Hindlimb muscle (tissue), 1 donor: ENCODE measurements around the gene ZFPM1. TPM values are rescaled to one million over a fixed set of nuclear protein-coding genes. Genes with fewer than 3 reads are reported as not detected.
A peak's percentile ranks its signal among the peaks of the same experiment; 100 is the strongest.

Experiments used
- DNase-seq: peaks from one replicate; pipeline ENCODE4 v3.0.0-alpha.2; 2013
- polyA plus RNA-seq: library from polyadenylated mRNA; unstranded; fragments of 120-200 nt; gene quantifications from one replicate; pipeline ENCODE4 v1.2.1, GENCODE V29; 2013; ENCODE audit not compliant: insufficient read length

The ZFPM1 gene
- polyA plus RNA-seq, 1 donor = 1.7 TPM

GRCh38 chr16:88417684-88418476, 35.2 kb upstream of the ZFPM1 start:
- no peak for DNase-seq

- no peak for DNase-seq
Observed at GRCh38 chr16:88418869-88419268, 34.2 kb upstream of the ZFPM1 start.

GRCh38 chr16:88419790-88420189, 33.3 kb upstream of the ZFPM1 start:
- DNase-seq = no peak

GRCh38 chr16:88420496-88420895, 32.6 kb upstream of the ZFPM1 start:
- no peak for DNase-seq

- no peak for DNase-seq
Observed at GRCh38 chr16:88421301-88421700, 31.8 kb upstream of the ZFPM1 start.

GRCh38 chr16:88421871-88422433, 31.1 kb upstream of the ZFPM1 start:
- DNase-seq = no peak

- DNase-seq = no peak
Observed at GRCh38 chr16:88422733-88423447, 30.2 kb upstream of the ZFPM1 start.

- DNase-seq = no peak
Observed at GRCh38 chr16:88423448-88423850, 29.6 kb upstream of the ZFPM1 start.

- no peak for DNase-seq
Observed at GRCh38 chr16:88424587-88425235, 28.4 kb upstream of the ZFPM1 start.

GRCh38 chr16:88426018-88426417, 27.1 kb upstream of the ZFPM1 start:
- DNase-seq = no peak

GRCh38 chr16:88427376-88427775, 25.7 kb upstream of the ZFPM1 start:
- DNase-seq = no peak

- no peak for DNase-seq
Observed at GRCh38 chr16:88428156-88428555, 24.9 kb upstream of the ZFPM1 start.

- no peak for DNase-seq
Observed at GRCh38 chr16:88428616-88429386, 24.3 kb upstream of the ZFPM1 start.

GRCh38 chr16:88429387-88430184, 23.5 kb upstream of the ZFPM1 start:
- no peak for DNase-seq

GRCh38 chr16:88430185-88430523, 22.9 kb upstream of the ZFPM1 start:
- DNase-seq = peak; percentile 53

GRCh38 chr16:88430524-88431446, 22.3 kb upstream of the ZFPM1 start:
- no peak for DNase-seq

- no peak for DNase-seq
Observed at GRCh38 chr16:88431651-88432050, 21.4 kb upstream of the ZFPM1 start.

GRCh38 chr16:88432174-88432573, 20.9 kb upstream of the ZFPM1 start:
- DNase-seq = no peak

GRCh38 chr16:88432753-88433152, 20.3 kb upstream of the ZFPM1 start:
- DNase-seq = no peak

GRCh38 chr16:88433632-88434352, 19.3 kb upstream of the ZFPM1 start:
- DNase-seq = no peak
